ENCODE data around the gene PARP12. TPM values are rescaled to one million over a fixed set of nuclear protein-coding genes. Genes with fewer than 3 reads are reported as not detected.
A peak's percentile ranks its signal among the peaks of the same experiment; 100 is the strongest.

The PARP12 gene
- total and polyA plus RNA-seq, 9 of the 15 experiments (the other 6 are each of a cell fraction or from before 2014, with no cell fraction given), result 4.6 to 40.4 (median 23.5) TPM

DNA sequence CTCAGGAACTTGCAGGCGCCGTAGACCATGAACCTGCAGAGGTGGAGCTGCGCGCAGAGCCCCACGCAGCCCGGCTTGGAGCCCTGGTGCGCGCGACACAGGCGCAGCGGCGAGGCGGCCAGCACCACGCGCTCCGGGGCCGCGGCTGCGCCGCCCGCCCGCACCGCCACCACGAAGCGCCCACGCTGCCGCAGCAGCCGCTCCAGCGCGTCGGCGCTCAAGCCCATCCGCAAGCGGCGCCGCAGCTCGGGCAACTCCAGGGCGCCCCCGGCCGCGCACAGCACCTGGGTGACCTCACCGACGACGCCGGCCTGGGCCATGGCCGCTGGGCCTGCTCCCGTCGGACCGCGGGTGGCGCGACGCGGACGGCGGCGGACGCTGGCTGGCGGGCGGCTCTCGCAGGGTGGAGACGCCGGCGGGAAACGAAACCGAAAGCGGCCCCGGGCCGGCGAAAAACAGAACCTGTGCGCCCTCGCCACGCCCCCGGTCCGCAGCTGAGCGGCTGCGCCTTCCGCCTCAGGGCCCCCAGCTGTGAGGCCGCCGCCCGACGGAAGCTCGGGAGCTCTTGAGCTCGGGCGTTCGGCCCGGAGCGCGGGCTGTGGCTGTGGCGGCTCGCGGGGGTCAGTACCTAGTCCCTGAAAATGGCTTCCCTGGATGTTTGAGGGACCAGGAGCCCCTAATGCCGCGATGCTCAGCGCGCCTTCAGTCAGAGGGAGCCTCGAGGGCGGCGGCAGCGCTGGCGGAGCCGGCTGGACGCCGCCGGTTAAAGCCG is at the start of gene PARP12 (continued):
- TF ChIP-seq, protein P1, sequence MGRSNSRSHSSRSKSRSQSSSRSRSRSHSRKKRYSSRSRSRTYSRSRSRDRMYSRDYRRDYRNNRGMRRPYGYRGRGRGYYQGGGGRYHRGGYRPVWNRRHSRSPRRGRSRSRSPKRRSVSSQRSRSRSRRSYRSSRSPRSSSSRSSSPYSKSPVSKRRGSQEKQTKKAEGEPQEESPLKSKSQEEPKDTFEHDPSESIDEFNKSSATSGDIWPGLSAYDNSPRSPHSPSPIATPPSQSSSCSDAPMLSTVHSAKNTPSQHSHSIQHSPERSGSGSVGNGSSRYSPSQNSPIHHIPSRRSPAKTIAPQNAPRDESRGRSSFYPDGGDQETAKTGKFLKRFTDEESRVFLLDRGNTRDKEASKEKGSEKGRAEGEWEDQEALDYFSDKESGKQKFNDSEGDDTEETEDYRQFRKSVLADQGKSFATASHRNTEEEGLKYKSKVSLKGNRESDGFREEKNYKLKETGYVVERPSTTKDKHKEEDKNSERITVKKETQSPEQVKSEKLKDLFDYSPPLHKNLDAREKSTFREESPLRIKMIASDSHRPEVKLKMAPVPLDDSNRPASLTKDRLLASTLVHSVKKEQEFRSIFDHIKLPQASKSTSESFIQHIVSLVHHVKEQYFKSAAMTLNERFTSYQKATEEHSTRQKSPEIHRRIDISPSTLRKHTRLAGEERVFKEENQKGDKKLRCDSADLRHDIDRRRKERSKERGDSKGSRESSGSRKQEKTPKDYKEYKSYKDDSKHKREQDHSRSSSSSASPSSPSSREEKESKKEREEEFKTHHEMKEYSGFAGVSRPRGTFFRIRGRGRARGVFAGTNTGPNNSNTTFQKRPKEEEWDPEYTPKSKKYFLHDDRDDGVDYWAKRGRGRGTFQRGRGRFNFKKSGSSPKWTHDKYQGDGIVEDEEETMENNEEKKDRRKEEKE (IDR thresholded peaks at IDR 0.05; ENCODE audit: borderline replicate concordance in 1 of 2, control insufficient read depth in 1 of 2, low read depth in 2 of 2, low read length in 1 of 2), result 0 out of 4 replicates have a peak, but pooled peaks of 1 of the 2 experiments have one; percentile 47
- TF ChIP-seq, protein P2, sequence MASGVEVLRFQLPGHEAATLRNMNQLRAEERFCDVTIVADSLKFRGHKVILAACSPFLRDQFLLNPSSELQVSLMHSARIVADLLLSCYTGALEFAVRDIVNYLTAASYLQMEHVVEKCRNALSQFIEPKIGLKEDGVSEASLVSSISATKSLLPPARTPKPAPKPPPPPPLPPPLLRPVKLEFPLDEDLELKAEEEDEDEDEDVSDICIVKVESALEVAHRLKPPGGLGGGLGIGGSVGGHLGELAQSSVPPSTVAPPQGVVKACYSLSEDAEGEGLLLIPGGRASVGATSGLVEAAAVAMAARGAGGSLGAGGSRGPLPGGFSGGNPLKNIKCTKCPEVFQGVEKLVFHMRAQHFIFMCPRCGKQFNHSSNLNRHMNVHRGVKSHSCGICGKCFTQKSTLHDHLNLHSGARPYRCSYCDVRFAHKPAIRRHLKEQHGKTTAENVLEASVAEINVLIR (CRISPR knock-in tag; IDR thresholded peaks at IDR 0.05), result no peak
- TF ChIP-seq NFIC (IDR thresholded peaks at IDR 0.05) (peak; percentile 89), DIDO1 (tag; IDR thresholded peaks at IDR 0.05; ENCODE audit: low read depth) (no peak), BRCA1 (IDR thresholded peaks at IDR 0.05) (no peak), BRCA1 (CRISPR knock-in tag; IDR thresholded peaks at IDR 0.05) (0 out of 2 replicates have a peak, but pooled peaks have one; percentile 65), SMARCB1 (IDR thresholded peaks at IDR 0.05; ENCODE audit: insufficient read length, low read depth) (no peak), ERF (CRISPR knock-in tag; IDR thresholded peaks at IDR 0.05) (peak; percentile 85), POLR3G (IDR thresholded peaks at IDR 0.05; ENCODE audit: extremely low read depth, insufficient read length, insufficient replicate concordance) (no peak), ZNF316 (IDR thresholded peaks at IDR 0.05) (no peak), ZNF197 (CRISPR knock-in tag; IDR thresholded peaks at IDR 0.05; ENCODE audit: low read depth) (no peak), SMC3 (conservative IDR thresholded peaks at IDR 0.05; ENCODE audit: insufficient read depth, low read depth, low read length) (no peak), NR2F6 (CRISPR knock-in tag; IDR thresholded peaks at IDR 0.05) (no peak), ZNF239 (CRISPR knock-in tag; IDR thresholded peaks at IDR 0.05) (peak; percentile 5; the same call in 1 of the 2 replicates), POLR2B (IDR thresholded peaks at IDR 0.05; ENCODE audit: low read depth, partially characterized antibody) (peak; percentile 47), ZNF764 (CRISPR knock-in tag; IDR thresholded peaks at IDR 0.05; ENCODE audit: low read depth) (no peak)
- TF ChIP-seq, protein P3, sequence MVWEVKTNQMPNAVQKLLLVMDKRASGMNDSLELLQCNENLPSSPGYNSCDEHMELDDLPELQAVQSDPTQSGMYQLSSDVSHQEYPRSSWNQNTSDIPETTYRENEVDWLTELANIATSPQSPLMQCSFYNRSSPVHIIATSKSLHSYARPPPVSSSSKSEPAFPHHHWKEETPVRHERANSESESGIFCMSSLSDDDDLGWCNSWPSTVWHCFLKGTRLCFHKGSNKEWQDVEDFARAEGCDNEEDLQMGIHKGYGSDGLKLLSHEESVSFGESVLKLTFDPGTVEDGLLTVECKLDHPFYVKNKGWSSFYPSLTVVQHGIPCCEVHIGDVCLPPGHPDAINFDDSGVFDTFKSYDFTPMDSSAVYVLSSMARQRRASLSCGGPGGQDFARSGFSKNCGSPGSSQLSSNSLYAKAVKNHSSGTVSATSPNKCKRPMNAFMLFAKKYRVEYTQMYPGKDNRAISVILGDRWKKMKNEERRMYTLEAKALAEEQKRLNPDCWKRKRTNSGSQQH (CRISPR knock-in tag; IDR thresholded peaks at IDR 0.05), result no peak
- TF ChIP-seq, protein P4, sequence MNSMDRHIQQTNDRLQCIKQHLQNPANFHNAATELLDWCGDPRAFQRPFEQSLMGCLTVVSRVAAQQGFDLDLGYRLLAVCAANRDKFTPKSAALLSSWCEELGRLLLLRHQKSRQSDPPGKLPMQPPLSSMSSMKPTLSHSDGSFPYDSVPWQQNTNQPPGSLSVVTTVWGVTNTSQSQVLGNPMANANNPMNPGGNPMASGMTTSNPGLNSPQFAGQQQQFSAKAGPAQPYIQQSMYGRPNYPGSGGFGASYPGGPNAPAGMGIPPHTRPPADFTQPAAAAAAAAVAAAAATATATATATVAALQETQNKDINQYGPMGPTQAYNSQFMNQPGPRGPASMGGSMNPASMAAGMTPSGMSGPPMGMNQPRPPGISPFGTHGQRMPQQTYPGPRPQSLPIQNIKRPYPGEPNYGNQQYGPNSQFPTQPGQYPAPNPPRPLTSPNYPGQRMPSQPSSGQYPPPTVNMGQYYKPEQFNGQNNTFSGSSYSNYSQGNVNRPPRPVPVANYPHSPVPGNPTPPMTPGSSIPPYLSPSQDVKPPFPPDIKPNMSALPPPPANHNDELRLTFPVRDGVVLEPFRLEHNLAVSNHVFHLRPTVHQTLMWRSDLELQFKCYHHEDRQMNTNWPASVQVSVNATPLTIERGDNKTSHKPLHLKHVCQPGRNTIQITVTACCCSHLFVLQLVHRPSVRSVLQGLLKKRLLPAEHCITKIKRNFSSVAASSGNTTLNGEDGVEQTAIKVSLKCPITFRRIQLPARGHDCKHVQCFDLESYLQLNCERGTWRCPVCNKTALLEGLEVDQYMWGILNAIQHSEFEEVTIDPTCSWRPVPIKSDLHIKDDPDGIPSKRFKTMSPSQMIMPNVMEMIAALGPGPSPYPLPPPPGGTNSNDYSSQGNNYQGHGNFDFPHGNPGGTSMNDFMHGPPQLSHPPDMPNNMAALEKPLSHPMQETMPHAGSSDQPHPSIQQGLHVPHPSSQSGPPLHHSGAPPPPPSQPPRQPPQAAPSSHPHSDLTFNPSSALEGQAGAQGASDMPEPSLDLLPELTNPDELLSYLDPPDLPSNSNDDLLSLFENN (IDR thresholded peaks at IDR 0.05; ENCODE audit: low read depth in 2 of 2, low read length in 2 of 2), result 0 out of 4 replicates have a peak, but pooled peaks of 1 of the 2 experiments have one; percentile 19

Measured in K562 (cell line).